Suprapubic skin (tissue), 4 donors: Measurements from ENCODE around the gene RNF133. TPM values are rescaled to one million over a fixed set of nuclear protein-coding genes. Genes with fewer than 3 reads are reported as not detected.

Experiments
- DNase-seq, 2 donors: peaks; one replicate each; pipeline ENCODE4 v3.0.0-alpha.2; 2019; ENCODE audit warnings: low spot score in 2 of 2
- H3K27ac ChIP-seq: fragments of 200-600 bp; sonication (generic); one replicate; pipeline ENCODE4 v1.5.1; 2019
- H3K27me3 ChIP-seq: fragments of 200-600 bp; sonication (generic); one replicate; pipeline ENCODE4 v1.5.1; 2019
- H3K36me3 ChIP-seq: fragments of 200-600 bp; sonication (generic); one replicate; pipeline ENCODE4 v1.5.1; 2019
- H3K4me1 ChIP-seq: fragments of 200-600 bp; sonication (generic); one replicate; pipeline ENCODE4 v1.5.1; 2019
- H3K4me3 ChIP-seq: fragments of 200-600 bp; sonication (generic); one replicate; pipeline ENCODE4 v1.5.1; 2019; ENCODE audit warnings: mild to moderate bottlenecking
- H3K9me3 ChIP-seq: fragments of 200-600 bp; sonication (generic); one replicate; pipeline ENCODE4 v1.5.1; 2019
- CTCF ChIP-seq, 2 donors: fragments of 200-600 bp in 1 of 2; fragments of 450-650 bp in 1 of 2; sonication (generic) in 1 of 2; IDR thresholded peaks; one replicate each; pipeline ENCODE4 v1.5.1; 2016 to 2019; ENCODE audit warnings: antibody characterized with exemption in 2 of 2, mild to moderate bottlenecking in 1 of 2, moderate library complexity in 1 of 2
- EP300 ChIP-seq: sonication (generic); formaldehyde crosslinking; IDR thresholded peaks from one replicate; pipeline ENCODE4 v1.6.1; 2017; ENCODE audit warnings: antibody characterized with exemption
- POLR2A ChIP-seq, 2 donors: fragments of 450-650 bp; IDR thresholded peaks; one replicate each; pipeline ENCODE4 v1.6.1; 2017; ENCODE audit warnings: antibody characterized with exemption in 2 of 2, mild to moderate bottlenecking in 2 of 2, moderate library complexity in 2 of 2
- POLR2AphosphoS5 ChIP-seq, 3 donors: sonication (generic); formaldehyde crosslinking; IDR thresholded peaks; one replicate each; pipeline ENCODE4 v1.6.1; 2017; ENCODE audit warnings: antibody characterized with exemption in 3 of 3
- WGBS: methylation state at CpG from one replicate; pipeline ENCODE4 v1.1.5; 2018; 5-methylcytosine and 5-hydroxymethylcytosine counted together
- total RNA-seq, 4 donors: library from RNA; depleted of rRNA; stranded (reverse); fragments of >200 nt; gene quantifications; one replicate each; pipeline ENCODE4 v1.1.0, GENCODE V29; 2016

RNF133 gene
- total RNA-seq, 4 donors from 2014 or later, result 0.34 to 0.72 (median 0.42) TPM; not detected in 1

GRCh38 chr7:122658856-122659255 lies 40.1 kb downstream of the RNF133 start:
- H3K9me3 ChIP-seq, result no peaks in the 10 kb centered on the region
- no peak overlapping the region for H3K27ac ChIP-seq
- 79% methylated on average over 2 of the region's 2 CpGs for WGBS
- H3K27me3 ChIP-seq, result no peaks in the 10 kb centered on the region
- no peaks in the 10 kb centered on the region for H3K36me3 ChIP-seq
- no peaks in the 10 kb centered on the region for H3K4me1 ChIP-seq
- DNase-seq, result no peak
- H3K4me3 ChIP-seq, result no peak overlapping the region
- no peak for TF ChIP-seq EP300
- TF ChIP-seq POLR2AphosphoS5 (IDR thresholded peaks at IDR 0.05), result no peak
- TF ChIP-seq CTCF (IDR thresholded peaks at IDR 0.05), result no peak
- TF ChIP-seq POLR2A (IDR thresholded peaks at IDR 0.05), result no peak

- no peak overlapping the region for H3K4me3 ChIP-seq
- DNase-seq, result no peak
- no peak for TF ChIP-seq EP300
- TF ChIP-seq CTCF (IDR thresholded peaks at IDR 0.05), result no peak
- no peaks in the 10 kb centered on the region for H3K36me3 ChIP-seq
- H3K27me3 ChIP-seq, result no peaks in the 10 kb centered on the region
- H3K27ac ChIP-seq, result no peak overlapping the region
- 80% methylated on average over 5 of the region's 5 CpGs for WGBS
- H3K9me3 ChIP-seq, result no peaks in the 10 kb centered on the region
- H3K4me1 ChIP-seq, result no peaks in the 10 kb centered on the region
These were observed 45.2 kb downstream of the RNF133 start for GRCh38 chr7:122653685-122654084.

GRCh38 chr7:122652876-122653275 lies 46.0 kb downstream of the RNF133 start:
- Histone ChIP-seq H3K36me3 (no peaks in the 10 kb centered on the region), H3K27ac (no peak overlapping the region), H3K27me3 (no peaks in the 10 kb centered on the region), H3K9me3 (no peaks in the 10 kb centered on the region), H3K4me3 (no peak overlapping the region), H3K4me1 (no peaks in the 10 kb centered on the region)
- no peak for TF ChIP-seq CTCF (IDR thresholded peaks at IDR 0.05)
- TF ChIP-seq EP300, result no peak
- 26% methylated on average over 4 of the region's 4 CpGs for WGBS
- DNase-seq, result no peak

DNA sequence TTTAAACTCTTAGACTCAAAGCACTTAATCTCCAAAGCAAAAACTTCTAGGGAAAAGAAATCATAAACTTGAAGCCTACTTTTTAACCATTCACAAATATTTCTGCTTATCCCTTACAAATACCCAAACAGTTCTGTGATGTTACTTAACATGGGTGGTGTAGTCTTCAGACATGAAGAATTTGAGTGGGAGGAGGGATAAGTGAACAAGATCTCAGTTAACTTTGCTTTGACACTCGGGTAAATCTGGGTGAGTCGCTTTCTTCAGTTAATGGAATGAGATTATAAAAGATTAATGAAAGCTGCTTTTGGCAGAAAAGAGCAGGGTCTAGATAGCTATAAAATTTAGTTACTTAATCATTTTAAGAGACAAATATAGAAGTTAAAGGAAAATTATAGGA lies 47.5 kb downstream of the RNF133 start:
- 46% methylated on average over 2 of the region's 2 CpGs for WGBS
- Histone ChIP-seq H3K9me3 (no peaks in the 10 kb centered on the region), H3K27me3 (no peaks in the 10 kb centered on the region), H3K27ac (no peak overlapping the region), H3K4me1 (no peaks in the 10 kb centered on the region), H3K36me3 (no peaks in the 10 kb centered on the region), H3K4me3 (no peak overlapping the region)
- TF ChIP-seq EP300 (no peak), POLR2A (IDR thresholded peaks at IDR 0.05) (no peak), POLR2AphosphoS5 (IDR thresholded peaks at IDR 0.05) (no peak), CTCF (IDR thresholded peaks at IDR 0.05) (no peak)
- no peak for DNase-seq

Other genes starting within 250 kb of the RNF133 start
- 1 to 10 TPM in 2 of 4 donors, not detected in 2; 1.4 to 2.0 TPM for gene RNF148, start 3.8 kb upstream of the RNF133 start, total RNA-seq
- gene CADPS2, start 187.3 kb upstream of the RNF133 start, total RNA-seq, result 1 to 10 TPM; 3.9 to 9.8 (median 8.1) TPM